Mucosa of stomach (tissue), 1 donor: Measurements from ENCODE around the gene RAD51C.
"Not testable (repeated sequence)": the region's sequence is repeated elsewhere in the genome, so short reads cannot be mapped to it uniquely, and the experiment has no call there.

Experiments
- H3K27me3 ChIP-seq: one replicate; pipeline ENCODE4 v1.7.0; 2013; ENCODE audit warnings: mild to moderate bottlenecking, low read length; ENCODE audit not compliant: control insufficient read depth, insufficient read depth
- H3K36me3 ChIP-seq: one replicate; pipeline ENCODE4 v1.7.0; 2013; ENCODE audit warnings: low read length; ENCODE audit not compliant: control insufficient read depth, insufficient read depth
- H3K4me1 ChIP-seq: one replicate; pipeline ENCODE4 v1.7.0; 2013; ENCODE audit warnings: mild to moderate bottlenecking, low read length; ENCODE audit not compliant: control insufficient read depth, insufficient read depth
- H3K4me3 ChIP-seq: one replicate; pipeline ENCODE4 v1.7.0; 2013; ENCODE audit warnings: low read length
- H3K9ac ChIP-seq: one replicate; pipeline ENCODE4 v1.7.0; 2013; ENCODE audit warnings: mild to moderate bottlenecking, low read length, moderate library complexity
- H3K9me3 ChIP-seq: one replicate; pipeline ENCODE4 v1.7.0; 2013; ENCODE audit warnings: mild to moderate bottlenecking, low read length, moderate library complexity; ENCODE audit not compliant: control insufficient read depth
- donor health status: Pancreatic carcinoma.

The RAD51C gene

DNA sequence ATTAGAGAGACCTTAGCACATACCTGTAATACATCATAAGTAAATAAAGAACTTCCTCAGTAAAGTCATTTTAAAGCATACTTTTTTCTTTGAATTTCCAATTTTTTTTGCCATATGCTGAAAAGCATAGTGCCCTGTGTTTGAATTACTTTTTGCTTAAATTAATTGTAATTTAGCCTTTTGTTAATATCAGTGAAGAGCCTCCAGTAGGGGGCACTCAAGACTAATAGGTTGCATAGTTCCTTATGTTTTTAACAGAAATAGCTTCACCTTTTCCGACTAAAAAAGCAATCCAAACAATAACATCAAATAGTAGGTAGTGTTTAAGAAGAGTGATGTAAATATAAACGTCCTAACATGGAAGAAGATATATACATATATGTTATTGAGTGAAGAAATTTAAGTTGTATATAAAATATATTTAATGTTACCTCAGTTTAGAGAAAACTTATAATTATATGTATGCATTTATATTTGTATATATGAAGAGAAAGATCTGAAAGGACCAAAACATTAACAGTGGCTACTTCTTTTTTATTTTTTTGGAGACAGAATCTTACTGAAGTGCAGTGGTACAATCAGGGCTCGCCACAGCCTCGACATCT is 18.6 kb downstream of the RAD51C start:
- no peak overlapping the region for H3K4me3 ChIP-seq
- H3K9ac ChIP-seq = no peak overlapping the region
- no peaks in the 10 kb centered on the region for H3K27me3 ChIP-seq
- H3K9me3 ChIP-seq = no peaks in the 10 kb centered on the region
- H3K36me3 ChIP-seq = no peaks in the 10 kb centered on the region
- no peaks in the 10 kb centered on the region for H3K4me1 ChIP-seq

DNA sequence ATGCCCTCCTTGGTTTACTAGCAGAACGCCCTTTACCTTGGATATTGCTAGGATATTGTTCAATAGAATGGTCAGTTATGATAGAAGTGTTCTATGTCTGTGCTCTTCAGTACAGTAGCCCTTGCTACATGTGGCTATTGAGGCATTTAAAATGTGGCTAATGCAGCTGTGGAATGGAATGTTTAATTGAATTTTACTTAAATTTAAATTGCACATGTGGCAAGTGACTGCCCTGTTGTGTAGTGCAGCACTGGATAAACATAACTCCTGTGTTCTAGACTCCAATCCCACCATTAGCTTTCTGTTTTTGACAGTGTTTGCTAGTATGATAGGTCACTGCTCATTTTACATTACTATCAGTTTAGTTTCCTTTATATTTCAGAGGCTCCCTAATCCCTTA is 29.9 kb downstream of the RAD51C start:
- Histone ChIP-seq H3K9ac (no peak overlapping the region), H3K4me3 (no peak overlapping the region), H3K9me3 (no peaks in the 10 kb centered on the region), H3K27me3 (no peaks in the 10 kb centered on the region), H3K36me3 (no peaks in the 10 kb centered on the region), H3K4me1 (no peaks in the 10 kb centered on the region)

DNA sequence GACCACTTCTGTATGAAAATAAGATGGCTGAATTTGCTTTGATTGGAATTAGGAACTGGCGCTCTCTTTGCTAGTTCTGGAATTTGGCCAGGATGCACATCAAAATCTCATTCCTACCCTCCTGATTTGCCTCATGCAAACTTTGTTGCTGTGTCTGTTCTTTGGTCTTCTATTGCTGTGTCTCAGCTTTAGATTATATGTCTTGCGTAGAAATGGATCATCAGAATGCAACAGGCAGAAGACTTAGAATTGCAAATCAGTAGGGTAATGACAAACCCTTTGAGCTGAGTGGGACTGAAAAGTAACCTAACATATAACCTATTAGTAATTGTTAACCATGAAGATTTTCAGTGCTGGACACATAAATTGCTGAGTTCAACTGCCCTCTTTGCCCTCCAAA is 30.3 kb downstream of the RAD51C start:
- H3K9me3 ChIP-seq = no peaks in the 10 kb centered on the region
- no peaks in the 10 kb centered on the region for H3K36me3 ChIP-seq
- no peak overlapping the region for H3K9ac ChIP-seq
- no peak overlapping the region for H3K4me3 ChIP-seq
- no peaks in the 10 kb centered on the region for H3K4me1 ChIP-seq
- no peaks in the 10 kb centered on the region for H3K27me3 ChIP-seq

DNA sequence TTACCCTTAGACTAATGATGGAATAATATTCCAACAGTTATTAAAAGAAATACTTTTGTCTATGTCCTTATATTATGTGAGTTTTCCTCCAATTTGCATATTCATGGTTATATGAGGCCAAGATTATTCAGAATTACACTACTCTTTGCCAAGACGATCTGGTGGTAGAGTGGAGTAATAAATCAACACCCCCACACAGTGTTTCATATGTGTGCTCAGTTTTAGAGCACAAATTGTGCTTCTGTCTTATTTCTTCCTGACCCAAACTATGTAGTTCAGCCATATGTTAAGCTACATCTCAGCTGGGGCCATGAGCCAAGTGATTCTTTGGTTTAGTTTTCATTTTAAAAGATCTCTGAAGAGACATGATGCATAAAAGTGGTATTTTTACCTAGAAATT is 36.4 kb downstream of the RAD51C start:
- Histone ChIP-seq H3K9me3 (no peaks in the 10 kb centered on the region), H3K36me3 (no peaks in the 10 kb centered on the region), H3K27me3 (no peaks in the 10 kb centered on the region)

DNA sequence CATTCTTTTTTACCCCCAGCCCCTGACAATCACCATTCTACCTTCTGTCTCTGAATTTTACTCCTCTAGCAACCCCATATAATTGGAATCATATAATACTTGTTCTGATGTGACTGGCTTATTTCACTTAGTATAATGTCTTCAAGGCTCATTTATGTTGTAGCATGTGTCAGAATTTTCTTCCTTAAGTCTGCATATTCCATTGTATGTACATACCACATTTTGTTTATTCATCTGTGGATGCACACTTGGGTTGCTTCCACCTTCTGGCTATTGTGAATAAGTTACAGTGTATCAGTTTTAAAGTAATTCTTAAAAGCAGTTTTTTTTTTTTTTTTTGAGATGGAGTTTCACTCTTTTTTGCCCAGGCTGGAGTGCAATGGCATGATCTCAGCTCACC is 38.5 kb downstream of the RAD51C start:
- no peaks in the 10 kb centered on the region for H3K4me1 ChIP-seq
- H3K36me3 ChIP-seq = no peaks in the 10 kb centered on the region
- H3K9ac ChIP-seq = no peak overlapping the region
- H3K27me3 ChIP-seq = no peaks in the 10 kb centered on the region
- no peak overlapping the region for H3K4me3 ChIP-seq
- no peaks in the 10 kb centered on the region for H3K9me3 ChIP-seq

More for the DNA sequence above, 36.4 kb downstream of the RAD51C start:
- Histone ChIP-seq H3K4me1 (no peaks in the 10 kb centered on the region), H3K4me3 (no peak overlapping the region), H3K9ac (no peak overlapping the region)

DNA sequence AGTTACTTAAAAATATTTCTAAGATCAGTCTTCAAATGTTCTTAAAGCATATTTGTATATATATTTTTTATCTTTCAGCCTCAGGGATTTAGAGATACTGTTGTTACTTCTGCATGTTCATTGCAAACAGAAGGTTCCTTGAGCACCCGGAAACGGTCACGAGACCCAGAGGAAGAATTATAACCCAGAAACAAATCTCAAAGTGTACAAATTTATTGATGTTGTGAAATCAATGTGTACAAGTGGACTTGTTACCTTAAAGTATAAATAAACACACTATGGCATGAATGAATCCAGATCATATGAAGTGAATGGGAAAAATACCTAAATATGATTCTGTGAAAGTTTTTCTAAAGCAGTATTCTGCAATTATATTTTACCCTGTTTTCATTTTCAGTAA is 41.6 kb downstream of the RAD51C start:
- no peak overlapping the region for H3K4me3 ChIP-seq
- no peaks in the 10 kb centered on the region for H3K36me3 ChIP-seq
- no peak overlapping the region for H3K9ac ChIP-seq
- no peaks in the 10 kb centered on the region for H3K9me3 ChIP-seq
- no peaks in the 10 kb centered on the region for H3K27me3 ChIP-seq
- no peaks in the 10 kb centered on the region for H3K4me1 ChIP-seq

DNA sequence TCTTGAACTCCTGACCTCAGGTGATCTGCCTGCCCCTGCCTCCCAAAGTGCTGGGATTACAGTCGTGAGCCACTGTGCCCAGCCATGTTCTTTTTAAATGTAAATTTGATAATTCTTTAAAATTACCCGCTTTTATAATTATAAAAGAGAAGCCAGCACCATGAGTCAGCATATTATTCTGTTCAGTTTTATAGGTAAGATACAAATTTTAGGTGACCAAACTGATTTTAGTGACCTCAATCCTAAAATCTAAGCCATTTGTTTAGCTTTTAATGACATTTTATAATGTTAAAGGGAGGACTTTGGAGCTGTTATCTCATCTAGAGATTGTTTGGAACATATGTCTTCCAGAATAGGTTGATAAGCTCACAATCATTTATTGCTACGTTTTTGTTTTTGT is 42.4 kb downstream of the RAD51C start:
- H3K9ac ChIP-seq = no peak overlapping the region
- H3K9me3 ChIP-seq = no peaks in the 10 kb centered on the region
- H3K27me3 ChIP-seq = no peaks in the 10 kb centered on the region
- H3K36me3 ChIP-seq = no peaks in the 10 kb centered on the region
- H3K4me1 ChIP-seq = no peaks in the 10 kb centered on the region
- H3K4me3 ChIP-seq = no peak overlapping the region

DNA sequence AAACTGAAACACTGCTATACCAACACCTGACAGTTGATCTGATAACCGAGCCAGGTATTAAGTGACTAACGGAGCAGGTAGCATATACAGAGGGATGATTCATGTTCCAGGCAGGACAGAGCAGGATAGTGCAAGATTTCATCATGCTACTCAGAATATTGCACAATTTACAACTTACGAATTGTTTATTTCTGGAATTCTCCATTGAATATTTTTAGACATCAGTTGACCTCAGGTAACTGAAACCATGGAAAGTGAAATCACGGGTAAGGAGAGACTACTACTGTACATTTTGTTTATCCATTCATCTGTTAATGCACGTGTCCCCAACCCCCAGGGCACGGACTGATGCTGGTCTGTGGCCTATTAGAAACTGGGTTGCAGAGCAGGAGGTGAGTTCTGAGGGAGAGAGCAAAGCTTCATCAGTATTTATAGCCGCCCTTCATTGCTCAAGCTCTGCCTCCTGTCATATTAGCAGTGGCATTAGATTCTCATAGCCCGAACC is 48.8 kb downstream of the RAD51C start:
- Histone ChIP-seq H3K9me3 (no peaks in the 10 kb centered on the region), H3K36me3 (no peaks in the 10 kb centered on the region), H3K27me3 (no peaks in the 10 kb centered on the region), H3K9ac (no peak overlapping the region), H3K4me1 (no peaks in the 10 kb centered on the region), H3K4me3 (no peak overlapping the region)

DNA sequence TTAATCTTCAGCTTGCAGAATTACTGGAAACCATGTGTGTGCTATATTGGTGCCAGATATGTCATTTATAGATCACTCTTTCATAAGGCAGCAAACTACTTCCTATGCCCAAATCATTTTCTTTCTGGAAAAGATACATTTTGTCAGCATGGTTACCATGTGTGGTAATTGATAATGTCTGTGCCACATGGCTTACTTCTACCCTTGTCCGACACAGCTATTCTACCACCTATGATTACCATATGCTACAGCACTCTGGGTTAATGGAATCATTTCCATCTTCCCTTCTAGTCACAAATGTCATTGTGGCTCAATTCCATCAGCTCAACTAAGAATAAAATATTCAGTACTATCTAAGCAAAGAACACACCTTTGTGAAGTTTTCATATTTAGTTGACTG is 55.3 kb downstream of the RAD51C start:
- no peaks in the 10 kb centered on the region for H3K9me3 ChIP-seq

DNA sequence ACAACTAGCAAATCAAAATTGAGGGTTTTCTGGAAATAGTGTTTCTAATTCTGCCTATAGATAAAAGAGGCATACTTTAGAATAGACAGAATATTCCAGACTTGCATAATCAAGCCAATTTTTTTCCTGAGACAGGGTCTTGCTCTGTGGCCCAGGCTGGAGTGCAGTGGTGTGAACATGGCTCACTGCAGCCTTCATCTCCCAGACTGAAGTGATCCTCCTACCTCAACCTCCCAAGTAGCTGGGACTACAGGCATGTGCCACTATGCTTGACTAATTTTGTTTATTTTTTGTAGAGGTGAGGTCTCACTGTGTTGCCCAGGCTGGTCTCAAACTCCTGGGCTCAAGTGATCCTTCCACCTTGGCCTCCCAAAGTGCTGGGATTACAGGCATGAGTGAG is 57.2 kb downstream of the RAD51C start:
- H3K9ac ChIP-seq, H3K36me3 ChIP-seq, H3K27me3 ChIP-seq, H3K4me1 ChIP-seq, H3K9me3 ChIP-seq, H3K4me3 ChIP-seq: not testable (repeated sequence)

More for the DNA sequence above, 55.3 kb downstream of the RAD51C start:
- Histone ChIP-seq H3K36me3 (no peaks in the 10 kb centered on the region), H3K4me3 (no peak overlapping the region), H3K9ac (no peak overlapping the region), H3K4me1 (no peaks in the 10 kb centered on the region), H3K27me3 (no peaks in the 10 kb centered on the region)

DNA sequence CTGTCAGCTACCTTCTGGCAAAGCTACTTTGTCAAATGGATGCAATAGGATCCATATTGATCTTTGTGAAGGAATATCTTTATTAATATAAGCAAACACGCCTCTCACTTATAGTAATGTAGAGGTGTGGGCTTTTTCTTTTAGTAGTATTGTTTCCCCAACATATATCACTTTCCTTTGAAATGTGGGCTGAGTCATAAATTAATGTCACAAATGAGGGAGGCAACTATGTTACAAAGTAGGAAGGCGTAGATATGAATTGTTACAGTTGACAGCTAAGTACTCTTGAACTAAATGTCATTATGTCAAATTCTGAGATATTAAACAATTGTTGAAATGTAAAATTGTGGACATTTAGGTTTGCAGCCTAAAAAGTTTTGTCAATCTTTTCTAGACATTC is 60.6 kb downstream of the RAD51C start:
- Histone ChIP-seq H3K27me3 (peaks cover 27% of the 10 kb centered on the region), H3K9me3 (no peaks in the 10 kb centered on the region), H3K4me3 (no peak overlapping the region), H3K36me3 (no peaks in the 10 kb centered on the region), H3K9ac (no peak overlapping the region), H3K4me1 (peaks cover 6% of the 10 kb centered on the region)

DNA sequence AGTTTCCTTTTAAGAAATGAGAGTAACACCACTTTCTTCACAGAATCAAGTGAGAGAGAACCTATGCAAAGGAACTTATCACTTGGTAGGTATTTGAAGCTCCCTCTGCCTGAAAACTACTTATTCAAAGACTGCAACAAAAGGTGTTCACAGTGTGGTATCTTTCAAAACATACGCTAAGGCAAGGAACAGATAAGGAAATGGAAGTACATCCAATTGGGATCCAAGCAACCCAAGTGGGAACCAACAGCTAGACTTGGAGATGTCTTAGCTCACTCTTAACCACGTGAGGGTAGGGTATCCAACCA is 62.8 kb downstream of the RAD51C start:
- Histone ChIP-seq H3K4me1 (peaks cover 6% of the 10 kb centered on the region), H3K27me3 (peaks cover 34% of the 10 kb centered on the region), H3K36me3 (no peaks in the 10 kb centered on the region), H3K4me3 (peak overlapping the region; percentile 22), H3K9ac (no peak overlapping the region), H3K9me3 (no peaks in the 10 kb centered on the region)
